Activated CD8-positive, alpha-beta memory T cell treated with anti-CD3 and anti-CD28 coated beads for 1 hour (primary cell): ENCODE measurements around the gene ZDHHC8.
A peak's percentile ranks its signal among the peaks of the same experiment; 100 is the strongest.

Experiments
- DNase-seq, 2 donors: peaks; one replicate each; pipeline ENCODE4 v3.0.0-alpha.2; 2020; ENCODE audit warnings: low read depth in 1 of 2; ENCODE audit errors: extremely low read depth in 1 of 2

The ZDHHC8 gene

GRCh38 chr22:20142711-20143621 lies 11.4 kb downstream of the ZDHHC8 start:
- no peak for DNase-seq

- DNase-seq: no peak
These were observed 12.5 kb downstream of the ZDHHC8 start for GRCh38 chr22:20143883-20144665.

- DNase-seq: no peak
These were observed 13.7 kb downstream of the ZDHHC8 start for GRCh38 chr22:20145206-20145831.

GRCh38 chr22:20145832-20146223 lies 14.2 kb downstream of the ZDHHC8 start:
- DNase-seq: no peak

- no peak for DNase-seq
These were observed 15.2 kb downstream of the ZDHHC8 start for GRCh38 chr22:20146777-20147176.

- DNase-seq: no peak
These were observed 15.8 kb downstream of the ZDHHC8 start for GRCh38 chr22:20147237-20147988.

GRCh38 chr22:20148414-20148813 lies 16.8 kb downstream of the ZDHHC8 start:
- DNase-seq: no peak

- no peak for DNase-seq
These were observed 17.9 kb downstream of the ZDHHC8 start for GRCh38 chr22:20149257-20150250.

GRCh38 chr22:20150381-20151275 lies 19.0 kb downstream of the ZDHHC8 start, which contains the start of gene CCDC188:
CCDC188 (minus strand) TSS chr22:20151055; CDS start chr22:20150986, 69 bp downstream.
- DNase-seq: no peak

GRCh38 chr22:20151276-20151588 lies 19.6 kb downstream of the ZDHHC8 start:
- no peak for DNase-seq

GRCh38 chr22:20152464-20152890 lies 20.9 kb downstream of the ZDHHC8 start:
- no peak for DNase-seq

GRCh38 chr22:20153945-20154344 lies 22.3 kb downstream of the ZDHHC8 start:
- no peak for DNase-seq

- no peak for DNase-seq
These were observed 23.1 kb downstream of the ZDHHC8 start for GRCh38 chr22:20154602-20155187.

- no peak for DNase-seq
These were observed 23.9 kb downstream of the ZDHHC8 start for GRCh38 chr22:20155330-20156041.

- no peak for DNase-seq
These were observed 24.4 kb downstream of the ZDHHC8 start for GRCh38 chr22:20156042-20156389.

GRCh38 chr22:20156611-20157429 lies 25.2 kb downstream of the ZDHHC8 start:
- DNase-seq: peak; percentile 68 to 86
